Measurements from ENCODE around the gene AADAT. TPM values are rescaled to one million over a fixed set of nuclear protein-coding genes. Genes with fewer than 3 reads are reported as not detected.

Gene AADAT
- total and polyA plus RNA-seq, 9 of the 15 experiments (the other 6 are each of a cell fraction or from before 2014, with no cell fraction given) = 0.06 to 0.07 TPM; not detected in 7

- no peak overlapping the region for H2AFZ ChIP-seq (ENCODE audit: low read depth, low read length)
- no peak overlapping the region for H3K9ac ChIP-seq (ENCODE audit: insufficient read depth in 1 of 2, low read depth in 2 of 2, low read length in 2 of 2)
- peaks cover 0 to 7% of the 10 kb centered on the region in 2 experiments; a peak in 3 of 5 replicates for H3K4me1 ChIP-seq (replicated peaks in 1 of 2; ENCODE audit: control insufficient read depth in 2 of 2, insufficient read depth in 2 of 2, low read length in 2 of 2)
- ChIA-PET CTCF (ENCODE audit: low intra/inter-chr PET ratio) (no interaction called here), POLR2A (interaction anchor here (0.5 kb wide), 1 partner anchor 215 kb away, joined by 3 read pairs; no protein-coding TSS in a partner anchor)
- no TSS peak for BruUV-seq (replicated peaks)
- H3K27me3 ChIP-seq (ENCODE audit: control insufficient read depth in 2 of 2, insufficient read depth in 2 of 2, low read length in 2 of 2) = peaks cover 0 to 8% of the 10 kb centered on the region in 2 experiments; a peak in 2 of 5 replicates
- in situ Hi-C loops (cut with MboI) = no loop called here
- FAIRE-seq = no peak
- H3K27ac ChIP-seq (ENCODE audit: extremely low read depth, low read depth, low read length) = no peak overlapping the region
- H4K20me1 ChIP-seq (replicated peaks; ENCODE audit: control insufficient read depth, insufficient read depth, low read length) = no peaks in the 10 kb centered on the region
- H3K4me3 ChIP-seq = no peak overlapping the region
- no peaks in the 10 kb centered on the region for H3K9me1 ChIP-seq (ENCODE audit: control insufficient read depth, insufficient read depth, low read length)
- H3K79me2 ChIP-seq (ENCODE audit: control insufficient read depth, insufficient read depth, low read length) = no peaks in the 10 kb centered on the region
- 3% methylated on average over 7 of the region's 7 CpGs for WGBS (ENCODE audit: insufficient coverage, low coverage, missing lambda C conversion rate)
- H3K4me2 ChIP-seq (ENCODE audit: insufficient read depth, low read length) = no peak overlapping the region
- no peaks in the 10 kb centered on the region for H3K9me3 ChIP-seq (replicated peaks; ENCODE audit: control insufficient read depth, insufficient read depth, low read depth, low read length)
- no peak for DNase-seq (ENCODE audit: extremely low read depth in 1 of 4, low spot score in 3 of 4)
- intact Hi-C loops (cut with micrococcal nuclease) = no loop called here
- no peaks in the 10 kb centered on the region for H3K36me3 ChIP-seq (ENCODE audit: control insufficient read depth, insufficient read depth, low read length)
- no peak for ATAC-seq
- TF ChIP-seq CHCHD3 (CRISPR knock-in tag; IDR thresholded peaks at IDR 0.05) (no peak), NUFIP1 (IDR thresholded peaks at IDR 0.05; ENCODE audit: partially characterized antibody) (no peak), ZBTB34 (CRISPR knock-in tag; IDR thresholded peaks at IDR 0.05) (no peak), ZNF644 (tag; IDR thresholded peaks at IDR 0.05; ENCODE audit: low read depth) (no peak), TOE1 (IDR thresholded peaks at IDR 0.05; ENCODE audit: borderline replicate concordance) (no peak), TOE1 (CRISPR knock-in tag; IDR thresholded peaks at IDR 0.05; ENCODE audit: borderline replicate concordance, low read depth) (no peak), ZNF561 (CRISPR knock-in tag; conservative IDR thresholded peaks at IDR 0.05) (no peak)
Observed at GRCh38 chr4:170011921-170012628, 77.7 kb downstream of the AADAT start.

Small RNA genes within 50 kb of the gene (small RNA-seq; reads per million reads assigned to genes)
- gene APOBEC3AP1 = not detected

Other genes with a start within 250 kb of the AADAT start
- gene MFAP3L, start 63.6 kb downstream of the AADAT start, total RNA-seq (2014; rRNA removed) = 0.09 and 0.16 TPM in 2 replicates
- 0.18 and 0.19 TPM in 2 replicates for gene MFAP3L, start 63.6 kb downstream of the AADAT start, total RNA-seq (2014; rRNA removed; fragmentation: Illumina TruSeq; extraction: Trizol)
- gene MFAP3L, start 63.6 kb downstream of the AADAT start, total RNA-seq (2015; rRNA removed; fragmentation: Illumina TruSeq; extraction: Trizol) = 0.15 and 0.25 TPM in 2 replicates
- gene MFAP3L, start 63.6 kb downstream of the AADAT start, total RNA-seq (2021) = 0.31 TPM in 1 of 2 replicates, not detected in the other
- gene MFAP3L, start 63.6 kb downstream of the AADAT start, polyA plus RNA-seq (2011; rRNA removed) = 0.22 TPM in 1 of 2 replicates, not detected in the other
- gene MFAP3L, start 63.6 kb downstream of the AADAT start, polyA plus RNA-seq (2014; fragmentation: Illumina TruSeq; extraction: Trizol) = 0.21 TPM in 1 of 2 replicates, not detected in the other
- gene MFAP3L, start 63.6 kb downstream of the AADAT start, polyA plus RNA-seq (2014; fragmentation: Nextera tagmentation; extraction: Ambion mirVana) = under 1 TPM; 0.06 to 0.23 TPM
- 0.32 TPM in 1 of 2 replicates, not detected in the other for gene MFAP3L, start 63.6 kb downstream of the AADAT start, polyA plus RNA-seq (2014; rRNA removed)

All from K562 (cell line).